HG02840 (cell line): ENCODE measurements around the gene IFNA2.
"Not testable (repeated sequence)": the region's sequence is repeated elsewhere in the genome, so short reads cannot be mapped to it uniquely, and the experiment has no call there.

Source experiments
- ATAC-seq: cut with Tn5 transposase; IDR thresholded peaks from one replicate; pipeline ENCODE4 v1.9.1; 2021; ENCODE audit warnings: mild to moderate bottlenecking, moderate library complexity, moderate number of reproducible peaks; ENCODE audit not compliant: unreplicated experiment, low FRiP score

The IFNA2 gene

GRCh38 chr9:21385131-21385670 is at the start of gene IFNA2:
Gene IFNA2 (minus strand): TSS chr9:21385398. CDS start chr9:21385329, 69 bp downstream.
- no peak for ATAC-seq

- not testable (repeated sequence) for ATAC-seq
Measured at GRCh38 chr9:21435015-21435383, 49.8 kb upstream of the IFNA2 start.

- ATAC-seq: no peak
Measured at GRCh38 chr9:21434202-21435014, 49.2 kb upstream of the IFNA2 start.

- ATAC-seq: no peak
Measured at GRCh38 chr9:21432672-21433425, 47.7 kb upstream of the IFNA2 start.

- ATAC-seq: no peak
Measured at GRCh38 chr9:21429191-21429590, 44.0 kb upstream of the IFNA2 start.

- no peak for ATAC-seq
Measured at GRCh38 chr9:21428235-21428634, 43.0 kb upstream of the IFNA2 start.

GRCh38 chr9:21415493-21416267 is 30.5 kb upstream of the IFNA2 start:
- ATAC-seq: no peak

- no peak for ATAC-seq
Measured at GRCh38 chr9:21414220-21414940, 29.2 kb upstream of the IFNA2 start.

- ATAC-seq: no peak
Measured at GRCh38 chr9:21413624-21414023, 28.4 kb upstream of the IFNA2 start.

- no peak for ATAC-seq
Measured at GRCh38 chr9:21413151-21413550, 28.0 kb upstream of the IFNA2 start.

- ATAC-seq: no peak
Measured at GRCh38 chr9:21412107-21412506, 26.9 kb upstream of the IFNA2 start.

- ATAC-seq: no peak
Measured at GRCh38 chr9:21408817-21409216, 23.6 kb upstream of the IFNA2 start, which contains the start of gene IFNA8. Gene IFNA8 (plus strand): TSS chr9:21409117. CDS start chr9:21409177, 60 bp downstream.

- ATAC-seq: no peak
Measured at GRCh38 chr9:21404146-21404545, 18.9 kb upstream of the IFNA2 start.

GRCh38 chr9:21402386-21403251 is 17.4 kb upstream of the IFNA2 start:
- ATAC-seq: peak; percentile 60

- ATAC-seq: no peak
Measured at GRCh38 chr9:21399956-21400355, 14.8 kb upstream of the IFNA2 start.

GRCh38 chr9:21398955-21399489 is 13.8 kb upstream of the IFNA2 start:
- no peak for ATAC-seq

GRCh38 chr9:21395778-21396717 is 10.8 kb upstream of the IFNA2 start:
- ATAC-seq: peak; percentile 72

GRCh38 chr9:21392270-21392669 is 7.1 kb upstream of the IFNA2 start:
- peak; percentile 52 for ATAC-seq
